HUES64 (cell line): ENCODE results near the gene NEXN. TPM values are rescaled to one million over a fixed set of nuclear protein-coding genes. Genes with fewer than 3 reads are reported as not detected.

ENCODE experiments used
- H3K27ac ChIP-seq: 2 replicates; pipeline ENCODE4 v1.7.0; 2013; ENCODE audit warnings: low read depth, low read length, inconsistent platforms
- H3K27me3 ChIP-seq: 2 replicates; pipeline ENCODE4 v1.6.1; 2013; ENCODE audit warnings: mild to moderate bottlenecking, low read length; ENCODE audit not compliant: insufficient read depth
- H3K36me3 ChIP-seq: 2 replicates; pipeline ENCODE4 v1.6.1; 2013; ENCODE audit warnings: mild to moderate bottlenecking, low read length; ENCODE audit not compliant: insufficient read depth
- H3K4me1 ChIP-seq: 2 replicates; pipeline ENCODE4 v1.6.1; 2013; ENCODE audit warnings: mild to moderate bottlenecking, low read length, moderate library complexity; ENCODE audit not compliant: insufficient read depth
- H3K4me3 ChIP-seq: 2 replicates; pipeline ENCODE4 v1.5.1; 2013; ENCODE audit warnings: mild to moderate bottlenecking, low read length, moderate library complexity
- H3K9ac ChIP-seq: 2 replicates; pipeline ENCODE4 v1.6.1; 2013; ENCODE audit warnings: mild to moderate bottlenecking, low read depth, low read length
- H3K9me3 ChIP-seq: 2 replicates; pipeline ENCODE4 v1.6.1; 2013; ENCODE audit warnings: low read depth, low read length; ENCODE audit not compliant: insufficient read depth
- WGBS: fragments of 150-250, 120-280 bp; methylation state at CpG from one replicate; pipeline ENCODE4 v1.1.7; 2013; ENCODE audit warnings: missing lambda C conversion rate; 5-methylcytosine and 5-hydroxymethylcytosine counted together
- polyA plus RNA-seq, 2 experiments: library from polyadenylated mRNA; stranded (reverse); fragments of 50-300 nt; gene quantifications; one replicate each; pipeline ENCODE4 v1.2.3, GENCODE V29; 2013

The NEXN gene
- 4.6 TPM for polyA plus RNA-seq (2013, experiment 1 of 2)
- 5.5 TPM for polyA plus RNA-seq (2013, experiment 2 of 2)

GRCh38 chr1:77888081-77888780, at the start of gene NEXN:
Gene NEXN, plus strand, starts transcription at chr1:77888624. Its CDS starts 27,483 bp downstream, at chr1:77916107.
- peak within 1 kb of the TSS; percentile 92 for H3K9ac ChIP-seq

GRCh38 chr1:77841574-77841973, 46.9 kb upstream of the NEXN start:
- no peak overlapping the region for H3K27ac ChIP-seq
- no peaks in the 10 kb centered on the region for H3K27me3 ChIP-seq
- no peak overlapping the region for H3K4me3 ChIP-seq
- WGBS, result 50% methylated on average over 1 of the region's 1 CpG
- H3K4me1 ChIP-seq, result no peaks in the 10 kb centered on the region
- no peak overlapping the region for H3K9ac ChIP-seq
- no peaks in the 10 kb centered on the region for H3K9me3 ChIP-seq
- 0 out of 2 replicates have a peak, but pooled peaks cover 5% of the 10 kb centered on the region for H3K36me3 ChIP-seq

More at GRCh38 chr1:77888081-77888780, at the start of gene NEXN:
- Histone ChIP-seq H3K27ac (peak within 1 kb of the TSS; percentile 96), H3K4me1 (peaks cover 14% of the 10 kb centered on the region; the same call in 1 of the 2 replicates), H3K9me3 (no peaks in the 10 kb centered on the region), H3K36me3 (no peaks in the 10 kb centered on the region), H3K27me3 (no peaks in the 10 kb centered on the region), H3K4me3 (peak within 1 kb of the TSS; percentile 86)
- 2% methylated on average over 34 of the region's 36 CpGs for WGBS

GRCh38 chr1:77845951-77846350, 42.5 kb upstream of the NEXN start:
- Histone ChIP-seq H3K9me3 (no peaks in the 10 kb centered on the region), H3K27me3 (no peaks in the 10 kb centered on the region), H3K36me3 (0 out of 2 replicates have a peak, but pooled peaks cover 5% of the 10 kb centered on the region), H3K27ac (no peak overlapping the region), H3K9ac (no peak overlapping the region), H3K4me3 (no peak overlapping the region), H3K4me1 (no peaks in the 10 kb centered on the region)
- WGBS, result no CpG with 5 or more reads among the region's 1 CpG

GRCh38 chr1:77846966-77847365, 41.5 kb upstream of the NEXN start:
- Histone ChIP-seq H3K27ac (no peak overlapping the region), H3K4me3 (no peak overlapping the region), H3K36me3 (0 out of 2 replicates have a peak, but pooled peaks cover 5% of the 10 kb centered on the region), H3K4me1 (no peaks in the 10 kb centered on the region), H3K9me3 (no peaks in the 10 kb centered on the region), H3K9ac (no peak overlapping the region), H3K27me3 (no peaks in the 10 kb centered on the region)
- WGBS, result 93% methylated on average over 3 of the region's 3 CpGs

- Histone ChIP-seq H3K9ac (no peak overlapping the region), H3K27ac (no peak overlapping the region), H3K9me3 (no peaks in the 10 kb centered on the region), H3K36me3 (0 out of 2 replicates have a peak, but pooled peaks cover 5% of the 10 kb centered on the region), H3K4me1 (no peaks in the 10 kb centered on the region), H3K4me3 (no peak overlapping the region), H3K27me3 (no peaks in the 10 kb centered on the region)
- 84% methylated on average over 9 of the region's 9 CpGs for WGBS
These were observed 40.8 kb upstream of the NEXN start for GRCh38 chr1:77847621-77848080.

GRCh38 chr1:77850082-77850481, 38.3 kb upstream of the NEXN start:
- Histone ChIP-seq H3K9ac (no peak overlapping the region), H3K4me1 (no peaks in the 10 kb centered on the region), H3K27me3 (no peaks in the 10 kb centered on the region), H3K9me3 (0 out of 2 replicates have a peak, but pooled peaks cover under 1% of the 10 kb centered on the region), H3K36me3 (no peaks in the 10 kb centered on the region), H3K27ac (no peak overlapping the region), H3K4me3 (no peak overlapping the region)
- no CpG with 5 or more reads among the region's 1 CpG for WGBS

GRCh38 chr1:77857552-77857951, 30.9 kb upstream of the NEXN start:
- H3K36me3 ChIP-seq, result peaks cover 7% of the 10 kb centered on the region; the same call in 1 of the 2 replicates
- H3K9ac ChIP-seq, result no peak overlapping the region
- H3K27me3 ChIP-seq, result no peaks in the 10 kb centered on the region
- no peak overlapping the region for H3K27ac ChIP-seq
- WGBS, result 94% methylated on average over 3 of the region's 4 CpGs
- no peaks in the 10 kb centered on the region for H3K4me1 ChIP-seq
- 0 out of 2 replicates have a peak, but pooled peaks cover 5% of the 10 kb centered on the region for H3K9me3 ChIP-seq
- no peak overlapping the region for H3K4me3 ChIP-seq

- H3K9me3 ChIP-seq, result 0 out of 2 replicates have a peak, but pooled peaks cover 5% of the 10 kb centered on the region
- H3K4me1 ChIP-seq, result no peaks in the 10 kb centered on the region
- no peak overlapping the region for H3K9ac ChIP-seq
- H3K36me3 ChIP-seq, result peaks cover 7% of the 10 kb centered on the region
- no peak overlapping the region for H3K4me3 ChIP-seq
- no peak overlapping the region for H3K27ac ChIP-seq
- 92% methylated on average over 3 of the region's 3 CpGs for WGBS
- H3K27me3 ChIP-seq, result no peaks in the 10 kb centered on the region
These were observed 29.7 kb upstream of the NEXN start for GRCh38 chr1:77858725-77859124.

- H3K27ac ChIP-seq, result no peak overlapping the region
- no peak overlapping the region for H3K9ac ChIP-seq
- 0 out of 2 replicates have a peak, but pooled peaks cover 5% of the 10 kb centered on the region for H3K9me3 ChIP-seq
- 92% methylated on average over 2 of the region's 2 CpGs for WGBS
- H3K27me3 ChIP-seq, result no peaks in the 10 kb centered on the region
- H3K4me1 ChIP-seq, result no peaks in the 10 kb centered on the region
- no peak overlapping the region for H3K4me3 ChIP-seq
- H3K36me3 ChIP-seq, result peaks cover 7% of the 10 kb centered on the region
These were observed 29.2 kb upstream of the NEXN start for GRCh38 chr1:77859248-77859647.

- no peak overlapping the region for H3K4me3 ChIP-seq
- H3K9me3 ChIP-seq, result no peaks in the 10 kb centered on the region
- H3K27ac ChIP-seq, result no peak overlapping the region
- peaks cover 12% of the 10 kb centered on the region for H3K36me3 ChIP-seq
- WGBS, result 72% methylated on average over 4 of the region's 4 CpGs
- no peak overlapping the region for H3K9ac ChIP-seq
- H3K4me1 ChIP-seq, result no peaks in the 10 kb centered on the region
- H3K27me3 ChIP-seq, result no peaks in the 10 kb centered on the region
These were observed 22.1 kb upstream of the NEXN start for GRCh38 chr1:77866296-77866695.

GRCh38 chr1:77872645-77873044, 15.8 kb upstream of the NEXN start:
- H3K27me3 ChIP-seq, result no peaks in the 10 kb centered on the region
- WGBS, result 100% methylated on average over 1 of the region's 1 CpG
- H3K9me3 ChIP-seq, result no peaks in the 10 kb centered on the region
- H3K27ac ChIP-seq, result no peak overlapping the region
- peaks cover 15% of the 10 kb centered on the region for H3K36me3 ChIP-seq
- H3K4me1 ChIP-seq, result no peaks in the 10 kb centered on the region
- no peak overlapping the region for H3K9ac ChIP-seq
- no peak overlapping the region for H3K4me3 ChIP-seq
